ENCODE results near the gene PVR.

DNA sequence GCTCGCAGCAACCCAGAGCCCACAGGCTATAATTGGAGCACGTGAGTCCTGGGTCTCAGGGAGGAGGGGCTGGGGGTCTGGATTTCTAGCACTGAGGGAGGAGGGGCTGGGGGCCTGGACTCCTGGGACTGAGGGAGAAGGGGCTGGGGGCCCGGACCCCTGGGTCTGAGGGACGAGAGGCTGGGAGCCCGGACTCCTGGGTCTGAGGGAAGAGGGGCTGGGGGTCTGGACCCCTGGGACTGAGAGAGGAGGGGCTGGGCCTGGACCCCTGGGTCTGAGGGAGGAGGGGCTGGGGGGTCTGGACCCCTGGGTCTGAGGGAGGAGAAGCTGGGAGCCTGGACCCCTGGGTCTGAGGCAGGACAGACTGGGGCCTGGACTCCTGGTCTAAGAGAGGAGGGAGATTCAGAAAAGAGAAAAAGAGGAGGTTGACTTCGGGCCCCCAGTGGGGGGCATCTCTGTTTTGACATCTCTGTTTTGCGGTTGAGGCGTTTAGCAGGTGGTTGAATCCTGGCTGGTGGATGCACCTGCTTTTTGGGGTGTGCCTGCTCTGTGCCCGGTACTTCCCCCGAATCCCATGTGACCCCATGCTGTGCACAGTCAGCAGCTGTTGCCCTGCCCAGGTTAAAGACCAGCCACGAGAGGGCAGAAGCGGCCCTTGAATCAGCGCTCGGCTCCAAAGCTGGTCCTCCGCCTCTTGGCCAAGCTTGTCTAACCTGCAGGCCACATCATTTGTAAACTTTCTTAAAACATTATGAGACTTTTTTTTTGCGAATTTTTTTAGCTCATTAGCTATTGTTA, 10.5 kb downstream of the PVR start:
- TF ChIP-seq, protein P1, sequence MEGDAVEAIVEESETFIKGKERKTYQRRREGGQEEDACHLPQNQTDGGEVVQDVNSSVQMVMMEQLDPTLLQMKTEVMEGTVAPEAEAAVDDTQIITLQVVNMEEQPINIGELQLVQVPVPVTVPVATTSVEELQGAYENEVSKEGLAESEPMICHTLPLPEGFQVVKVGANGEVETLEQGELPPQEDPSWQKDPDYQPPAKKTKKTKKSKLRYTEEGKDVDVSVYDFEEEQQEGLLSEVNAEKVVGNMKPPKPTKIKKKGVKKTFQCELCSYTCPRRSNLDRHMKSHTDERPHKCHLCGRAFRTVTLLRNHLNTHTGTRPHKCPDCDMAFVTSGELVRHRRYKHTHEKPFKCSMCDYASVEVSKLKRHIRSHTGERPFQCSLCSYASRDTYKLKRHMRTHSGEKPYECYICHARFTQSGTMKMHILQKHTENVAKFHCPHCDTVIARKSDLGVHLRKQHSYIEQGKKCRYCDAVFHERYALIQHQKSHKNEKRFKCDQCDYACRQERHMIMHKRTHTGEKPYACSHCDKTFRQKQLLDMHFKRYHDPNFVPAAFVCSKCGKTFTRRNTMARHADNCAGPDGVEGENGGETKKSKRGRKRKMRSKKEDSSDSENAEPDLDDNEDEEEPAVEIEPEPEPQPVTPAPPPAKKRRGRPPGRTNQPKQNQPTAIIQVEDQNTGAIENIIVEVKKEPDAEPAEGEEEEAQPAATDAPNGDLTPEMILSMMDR (IDR thresholded peaks at IDR 0.05) = peak in 3 of 4 experiments; percentile 5 to 32 (median 27)
- no peak for TF ChIP-seq POLR2A (IDR thresholded peaks at IDR 0.05)
- no peak for TF ChIP-seq EP300 (IDR thresholded peaks at IDR 0.05)
- no peak for TF ChIP-seq POLR2AphosphoS5 (IDR thresholded peaks at IDR 0.05)

All from sigmoid colon (tissue), 4 donors.